Endodermal cell (in vitro differentiated cells): ENCODE results near the gene ADGRB3. TPM values are rescaled to one million over a fixed set of nuclear protein-coding genes. Genes with fewer than 3 reads are reported as not detected.
"Not testable (repeated sequence)": the region's sequence is repeated elsewhere in the genome, so short reads cannot be mapped to it uniquely, and the experiment has no call there.

Source experiments
- DNase-seq: peaks from one replicate; pipeline ENCODE4 v3.0.0-alpha.2; 2017
- H3K27ac ChIP-seq: 2 replicates; pipeline ENCODE4 v1.5.1; 2013; ENCODE audit warnings: mild to moderate bottlenecking, low read depth, low read length, moderate library complexity
- H3K27me3 ChIP-seq: 2 replicates; pipeline ENCODE4 v1.6.1; 2013; ENCODE audit warnings: mild to moderate bottlenecking, low read length, moderate library complexity; ENCODE audit not compliant: insufficient read depth, control insufficient read depth, poor library complexity, severe bottlenecking
- H3K36me3 ChIP-seq: 2 replicates; pipeline ENCODE4 v1.7.0; 2013; ENCODE audit warnings: mild to moderate bottlenecking, low read length, moderate library complexity; ENCODE audit not compliant: control insufficient read depth, insufficient read depth
- H3K4me1 ChIP-seq: one replicate; pipeline ENCODE4 v1.7.0; 2013; ENCODE audit warnings: low read length; ENCODE audit not compliant: control insufficient read depth, insufficient read depth
- H3K4me3 ChIP-seq: 2 replicates; pipeline ENCODE4 v1.5.1; 2013; ENCODE audit warnings: mild to moderate bottlenecking, low read length, moderate library complexity
- H3K9ac ChIP-seq: 2 replicates; pipeline ENCODE4 v1.6.1; 2013; ENCODE audit warnings: mild to moderate bottlenecking, low read length, moderate library complexity; ENCODE audit not compliant: poor library complexity, severe bottlenecking; ENCODE audit errors: extremely low read depth
- H3K9me3 ChIP-seq: 2 replicates; pipeline ENCODE4 v1.6.1; 2013; ENCODE audit warnings: mild to moderate bottlenecking, low read length, moderate library complexity; ENCODE audit not compliant: control insufficient read depth
- H3K27ac Mint-ChIP-seq: 2 replicates; pipeline ENCODE4 v1.8.0; 2020; ENCODE audit warnings: mixed read lengths
- H3K27me3 Mint-ChIP-seq: 2 replicates; pipeline ENCODE4 v1.8.0; 2021; ENCODE audit warnings: mild to moderate bottlenecking, mixed read lengths; ENCODE audit not compliant: insufficient read depth
- H3K36me3 Mint-ChIP-seq: 2 replicates; pipeline ENCODE4 v1.8.0; 2020; ENCODE audit warnings: low read depth, mixed read lengths
- H3K4me1 Mint-ChIP-seq: 2 replicates; pipeline ENCODE4 v1.8.0; 2020; ENCODE audit warnings: mixed read lengths
- H3K4me3 Mint-ChIP-seq: 2 replicates; pipeline ENCODE4 v1.8.0; 2020; ENCODE audit warnings: mild to moderate bottlenecking, moderate library complexity, mixed read lengths
- H3K9me3 Mint-ChIP-seq: 2 replicates; pipeline ENCODE4 v1.8.0; 2020; ENCODE audit warnings: mild to moderate bottlenecking, mixed read lengths
- CTCF ChIP-seq: fragments of 200-600 bp; sonication (generic); conservative IDR thresholded peaks from 2 replicates; pipeline ENCODE4 v1.5.0; 2021; ENCODE audit warnings: antibody characterized with exemption, mild to moderate bottlenecking
- WGBS, 2 experiments: methylation state at CpG; one replicate each; pipeline versions ENCODE4 v1.1.5 to v1.1.7; 2013; ENCODE audit warnings: missing lambda C conversion rate in 2 of 2, mixed read lengths in 1 of 2; ENCODE audit not compliant: insufficient coverage in 1 of 2, insufficient read length in 1 of 2; 5-methylcytosine and 5-hydroxymethylcytosine counted together
- total RNA-seq, 2 donors: library from RNA; stranded (reverse); fragmentation: NEBNext Ultra II Directional in 1 of 2; extraction: Animal tissue kit (Norgen Biotek cat#: 25700) in 1 of 2; gene quantifications; 2 replicates in 1 of 2; 3 replicates in 1 of 2; pipeline ENCODE4 v1.2.1, GENCODE V29; 2021

The ADGRB3 gene
- total RNA-seq, 2 donors from 2014 or later: 0.33 to 1.3 TPM

DNA sequence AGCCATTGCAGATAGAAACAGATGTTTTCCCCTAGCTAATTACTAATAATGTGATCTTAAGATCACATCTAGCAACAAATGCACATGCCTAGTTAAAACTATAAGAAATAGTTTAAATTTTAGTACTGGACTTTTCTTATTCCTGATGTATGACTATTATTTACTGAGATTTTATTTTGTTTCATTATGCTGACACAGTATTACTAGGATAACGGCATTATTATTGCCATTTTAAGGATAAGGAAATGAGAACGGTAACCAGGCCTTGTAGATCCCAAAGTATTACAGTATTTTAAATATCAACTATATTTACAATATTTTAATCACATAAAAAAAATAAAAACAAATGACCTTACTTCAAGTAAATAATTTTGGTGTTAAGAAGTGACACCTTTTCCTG lies 240.3 kb downstream of the ADGRB3 start:
- H3K27ac Mint-ChIP-seq: no peak overlapping the region
- H3K27ac ChIP-seq: no peak overlapping the region
- H3K4me3 ChIP-seq: no peak overlapping the region
- no peaks in the 10 kb centered on the region for H3K36me3 ChIP-seq
- no peak overlapping the region for H3K4me3 Mint-ChIP-seq
- H3K9me3 ChIP-seq: no peaks in the 10 kb centered on the region
- peaks cover 5% of the 10 kb centered on the region for H3K9me3 Mint-ChIP-seq
- TF ChIP-seq CTCF: no peak
- no peaks in the 10 kb centered on the region for H3K36me3 Mint-ChIP-seq
- no peaks in the 10 kb centered on the region for H3K4me1 ChIP-seq
- no peaks in the 10 kb centered on the region for H3K27me3 ChIP-seq
- no CpG with 5 or more reads among the region's 2 CpGs for WGBS, 2 experiments
- no peaks in the 10 kb centered on the region for H3K27me3 Mint-ChIP-seq
- peaks cover 1% of the 10 kb centered on the region for H3K4me1 Mint-ChIP-seq
- H3K9ac ChIP-seq: no peak overlapping the region
- DNase-seq: no peak

GRCh38 chr6:68876792-68877493 lies 241.9 kb downstream of the ADGRB3 start:
- Histone ChIP-seq H3K9me3 (no peaks in the 10 kb centered on the region), H3K4me1 (no peaks in the 10 kb centered on the region), H3K27ac (no peak overlapping the region), H3K36me3 (no peaks in the 10 kb centered on the region), H3K27me3 (no peaks in the 10 kb centered on the region), H3K4me3 (no peak overlapping the region), H3K9ac (no peak overlapping the region)
- peaks cover 5% of the 10 kb centered on the region for H3K9me3 Mint-ChIP-seq
- peak; percentile 77 for TF ChIP-seq CTCF
- no peak overlapping the region for H3K27ac Mint-ChIP-seq
- no peaks in the 10 kb centered on the region for H3K36me3 Mint-ChIP-seq
- no peak for DNase-seq
- WGBS, 2 experiments: 33% methylated on average over 2 of the region's 2 CpGs; no CpG with 5 or more reads in 1 of the 2 experiments
- no peak overlapping the region for H3K4me3 Mint-ChIP-seq
- H3K4me1 Mint-ChIP-seq: no peaks in the 10 kb centered on the region
- no peaks in the 10 kb centered on the region for H3K27me3 Mint-ChIP-seq

DNA sequence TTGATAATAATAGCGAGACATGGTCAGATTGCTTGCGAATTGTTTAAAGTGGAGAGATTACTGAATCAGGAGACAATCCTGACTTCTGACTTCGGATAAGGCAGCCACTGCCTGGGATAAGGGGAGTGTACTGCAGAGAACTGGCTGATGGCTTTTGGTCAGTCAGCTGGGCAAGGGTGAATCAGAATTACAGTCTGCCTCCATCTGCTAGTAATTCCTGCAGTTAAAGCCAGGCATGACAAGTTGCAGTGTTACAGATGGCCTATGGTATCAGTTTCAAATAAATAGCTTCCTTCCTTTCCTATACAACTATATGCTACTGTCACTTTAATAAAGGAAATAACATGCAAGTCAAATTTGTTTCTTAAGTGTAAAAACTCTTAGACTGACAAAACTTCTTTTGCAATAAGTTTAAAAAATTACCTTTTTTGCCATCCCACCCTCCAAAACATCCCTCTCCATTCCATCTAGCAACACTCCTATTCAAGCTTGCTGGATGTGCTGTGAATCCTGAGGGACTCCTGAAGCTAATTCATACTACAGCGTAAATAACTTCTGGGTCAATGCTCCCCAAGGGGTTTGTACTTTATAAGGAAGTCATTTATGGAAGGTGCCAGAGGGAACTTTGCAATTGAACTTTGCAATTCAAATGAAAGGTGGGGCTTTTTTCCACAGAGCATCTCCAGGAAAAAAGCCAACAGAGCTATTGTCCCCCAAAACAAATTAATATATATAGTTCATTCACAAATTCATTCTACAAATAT lies 245.2 kb downstream of the ADGRB3 start:
- no peak for TF ChIP-seq CTCF
- no peaks in the 10 kb centered on the region for H3K36me3 Mint-ChIP-seq
- Histone ChIP-seq H3K27me3 (no peaks in the 10 kb centered on the region), H3K27ac (no peak overlapping the region), H3K4me1 (no peaks in the 10 kb centered on the region), H3K36me3 (no peaks in the 10 kb centered on the region), H3K9ac (no peak overlapping the region), H3K4me3 (no peak overlapping the region), H3K9me3 (no peaks in the 10 kb centered on the region)
- no peak overlapping the region for H3K4me3 Mint-ChIP-seq
- H3K4me1 Mint-ChIP-seq: peaks cover 6% of the 10 kb centered on the region
- peaks cover 5% of the 10 kb centered on the region for H3K9me3 Mint-ChIP-seq
- DNase-seq: no peak
- WGBS, 2 experiments: 71 to 90% methylated on average over 2 to 4 of the region's 4 CpGs
- H3K27me3 Mint-ChIP-seq: no peaks in the 10 kb centered on the region
- no peak overlapping the region for H3K27ac Mint-ChIP-seq

DNA sequence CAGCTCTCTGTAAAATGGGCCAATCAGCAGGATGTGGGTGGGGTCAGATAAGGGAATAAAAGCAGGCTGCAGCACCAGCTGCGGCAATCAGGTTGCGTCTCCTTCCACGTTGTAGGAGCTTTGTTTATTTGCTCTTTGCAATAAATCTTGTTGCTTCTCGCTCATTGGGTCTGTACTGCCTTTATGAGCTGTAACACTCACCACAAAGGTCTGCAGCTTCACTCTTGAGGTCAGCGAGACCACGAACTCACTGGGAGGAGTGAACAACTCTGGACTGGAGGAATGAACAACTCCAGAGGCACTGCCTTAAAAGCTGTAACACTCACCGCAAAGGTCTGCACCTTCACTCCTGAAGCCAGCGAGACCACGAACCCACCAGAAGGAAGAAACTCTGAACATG lies 248.2 kb downstream of the ADGRB3 start:
- not testable (repeated sequence) for H3K9me3 ChIP-seq, DNase-seq, H3K4me1 Mint-ChIP-seq, H3K27ac ChIP-seq, H3K9ac ChIP-seq, H3K27me3 ChIP-seq, H3K4me3 Mint-ChIP-seq, H3K36me3 ChIP-seq, H3K27ac Mint-ChIP-seq, H3K9me3 Mint-ChIP-seq, H3K36me3 Mint-ChIP-seq, H3K4me3 ChIP-seq, H3K27me3 Mint-ChIP-seq, H3K4me1 ChIP-seq
- 92 to 96% methylated on average over 5 to 9 of the region's 9 CpGs for WGBS, 2 experiments
